Keratinocyte (primary cell): ENCODE measurements around the gene C4orf50. TPM values are rescaled to one million over a fixed set of nuclear protein-coding genes. Genes with fewer than 3 reads are reported as not detected.

Source experiments
- DNase-seq: peaks from one replicate; pipeline ENCODE4 v3.0.0-alpha.2; 2011; ENCODE audit warnings: low read depth, missing footprints, low spot score
- FAIRE-seq: peaks from 2 replicates; lab custom pipeline; 2011; peaks lifted over from hg19 to GRCh38; lab: Jason Lieb, UNC
- H2AFZ ChIP-seq: 2 replicates; pipeline ENCODE4 v1.6.0; 2012; ENCODE audit warnings: low read length, control low read depth, inconsistent platforms; ENCODE audit not compliant: control insufficient read depth
- H3K27ac ChIP-seq: 2 replicates; pipeline ENCODE4 v1.5.1; 2011; ENCODE audit warnings: low read length; ENCODE audit not compliant: control insufficient read depth, insufficient read depth
- H3K27me3 ChIP-seq: 3 replicates; pipeline ENCODE4 v1.6.0; 2011; ENCODE audit warnings: low read length; ENCODE audit not compliant: control insufficient read depth, insufficient read depth; ENCODE audit errors: extremely low read depth
- H3K36me3 ChIP-seq, 2 experiments: 2 replicates in 1 of 2; 3 replicates in 1 of 2; pipeline ENCODE4 v1.5.1; 2011; ENCODE audit warnings: low read length in 2 of 2, mild to moderate bottlenecking in 1 of 2; ENCODE audit not compliant: control insufficient read depth in 2 of 2, insufficient read depth in 2 of 2; ENCODE audit errors: extremely low read depth in 1 of 2
- H3K4me1 ChIP-seq: 3 replicates; pipeline ENCODE4 v1.5.1; 2011; ENCODE audit warnings: low read length; ENCODE audit not compliant: control insufficient read depth, insufficient read depth; ENCODE audit errors: extremely low read depth
- H3K4me2 ChIP-seq: 3 replicates; pipeline ENCODE4 v1.6.0; 2011; ENCODE audit warnings: low read depth, low read length; ENCODE audit not compliant: control insufficient read depth, insufficient read depth; ENCODE audit errors: extremely low read depth
- H3K4me3 ChIP-seq, 3 experiments: fragments of 200-600 bp in 1 of 3; sonication (generic) in 1 of 3; 2 replicates in 2 of 3; 3 replicates in 1 of 3; pipeline ENCODE4 v1.5.1; 2011 to 2016; ENCODE audit warnings: low read length in 3 of 3, mild to moderate bottlenecking in 3 of 3, control low read depth in 2 of 3, inconsistent platforms in 1 of 3, low read depth in 1 of 3, mixed read lengths in 1 of 3, mixed run types in 1 of 3, moderate library complexity in 1 of 3; ENCODE audit not compliant: control insufficient read depth in 2 of 3, insufficient read depth in 2 of 3; ENCODE audit errors: extremely low read depth in 1 of 3
- H3K79me2 ChIP-seq: 2 replicates; pipeline ENCODE4 v1.6.0; 2012; ENCODE audit warnings: low read length; ENCODE audit not compliant: control insufficient read depth, insufficient read depth
- H3K9ac ChIP-seq: 3 replicates; pipeline ENCODE4 v1.6.0; 2011; ENCODE audit warnings: low read length; ENCODE audit not compliant: control insufficient read depth, insufficient read depth; ENCODE audit errors: extremely low read depth
- H3K9me1 ChIP-seq: 3 replicates; pipeline ENCODE4 v1.6.0; 2011; ENCODE audit warnings: low read length; ENCODE audit not compliant: control insufficient read depth, insufficient read depth; ENCODE audit errors: extremely low read depth
- H3K9me3 ChIP-seq: 2 replicates; pipeline ENCODE4 v1.5.1; 2012; ENCODE audit warnings: low read depth, low read length; ENCODE audit not compliant: control insufficient read depth
- H4K20me1 ChIP-seq: 3 replicates; pipeline ENCODE4 v1.6.0; 2011; ENCODE audit warnings: low read length; ENCODE audit not compliant: control insufficient read depth, insufficient read depth; ENCODE audit errors: extremely low read depth
- EZH2 ChIP-seq: IDR thresholded peaks from one replicate; pipeline ENCODE4 v1.6.1; 2012; ENCODE audit warnings: inconsistent platforms, mild to moderate bottlenecking, low read length, moderate library complexity
- dilution Hi-C: fragments of 300-500 bp; cut with MboI; formaldehyde crosslinking; loops from one replicate; pipeline ENCODE4 v1.7.0; 2020; ENCODE audit warnings: low sequenced_read_pairs; ENCODE audit not compliant: extremely low pct_ligation_motif_present
- polyA plus RNA-seq, 5 experiments: library from polyadenylated mRNA; depleted of rRNA in 3 of 5; stranded (reverse) in 3 of 5; stranded (forward) in 1 of 5; unstranded in 1 of 5; fragments of >200 nt; gene quantifications; 1 replicate in 1 of 5; 2 replicates in 3 of 5; 3 replicates in 1 of 5; pipeline versions ENCODE4 v1.2.1 to v1.2.3, GENCODE V29; 2011 to 2012; ENCODE audit warnings: missing spikeins in 2 of 5, low read depth in 1 of 5, low replicate concordance in 1 of 5
- TF ChIP-seq, protein P1 (sequence below), 3 experiments: IDR thresholded peaks in 1 of 3; conservative IDR thresholded peaks in 1 of 3; optimal IDR thresholded peaks in 1 of 3; 2 replicates in 2 of 3; 3 replicates in 1 of 3; pipeline versions ENCODE3 to v1.5.1; 2011; ENCODE audit warnings: low read length in 3 of 3, mild to moderate bottlenecking in 3 of 3, moderate library complexity in 2 of 3, control low read depth in 1 of 3, inconsistent platforms in 1 of 3; ENCODE audit not compliant: insufficient read depth in 2 of 3; ENCODE audit errors: extremely low read depth in 1 of 3

Gene C4orf50
- polyA plus RNA-seq, 1 donor (not counting 4 experiments of a cell fraction or from before 2014, with no cell fraction given), result not detected

DNA sequence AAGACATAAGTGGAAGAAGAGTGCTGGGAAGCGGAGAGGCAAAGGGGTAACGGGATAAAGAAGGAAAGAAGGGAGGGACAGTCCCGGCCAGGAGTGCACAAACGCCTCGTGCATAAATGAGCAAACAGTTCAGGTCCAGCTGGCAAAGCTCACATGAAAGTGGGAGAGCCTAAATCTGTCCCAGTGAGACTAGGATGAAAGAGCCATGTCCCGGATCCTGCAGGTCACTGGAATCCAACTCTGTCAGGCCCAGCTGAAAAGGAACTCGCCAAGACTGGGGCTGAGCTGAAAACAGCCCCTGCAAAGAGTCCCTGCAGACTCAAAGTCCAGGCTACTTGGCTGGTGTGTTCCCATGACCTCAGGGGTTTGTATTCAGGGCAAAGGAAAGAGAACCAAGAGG lies 87.4 kb downstream of the C4orf50 start:
- no peaks in the 10 kb centered on the region for H3K36me3 ChIP-seq
- H3K9ac ChIP-seq, result no peak overlapping the region
- no peak overlapping the region for H3K27ac ChIP-seq
- no peaks in the 10 kb centered on the region for H4K20me1 ChIP-seq
- H3K4me2 ChIP-seq, result no peak overlapping the region
- H3K4me1 ChIP-seq, result no peaks in the 10 kb centered on the region
- TF ChIP-seq EZH2, result no peak
- TF ChIP-seq, protein P1, sequence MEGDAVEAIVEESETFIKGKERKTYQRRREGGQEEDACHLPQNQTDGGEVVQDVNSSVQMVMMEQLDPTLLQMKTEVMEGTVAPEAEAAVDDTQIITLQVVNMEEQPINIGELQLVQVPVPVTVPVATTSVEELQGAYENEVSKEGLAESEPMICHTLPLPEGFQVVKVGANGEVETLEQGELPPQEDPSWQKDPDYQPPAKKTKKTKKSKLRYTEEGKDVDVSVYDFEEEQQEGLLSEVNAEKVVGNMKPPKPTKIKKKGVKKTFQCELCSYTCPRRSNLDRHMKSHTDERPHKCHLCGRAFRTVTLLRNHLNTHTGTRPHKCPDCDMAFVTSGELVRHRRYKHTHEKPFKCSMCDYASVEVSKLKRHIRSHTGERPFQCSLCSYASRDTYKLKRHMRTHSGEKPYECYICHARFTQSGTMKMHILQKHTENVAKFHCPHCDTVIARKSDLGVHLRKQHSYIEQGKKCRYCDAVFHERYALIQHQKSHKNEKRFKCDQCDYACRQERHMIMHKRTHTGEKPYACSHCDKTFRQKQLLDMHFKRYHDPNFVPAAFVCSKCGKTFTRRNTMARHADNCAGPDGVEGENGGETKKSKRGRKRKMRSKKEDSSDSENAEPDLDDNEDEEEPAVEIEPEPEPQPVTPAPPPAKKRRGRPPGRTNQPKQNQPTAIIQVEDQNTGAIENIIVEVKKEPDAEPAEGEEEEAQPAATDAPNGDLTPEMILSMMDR (optimal IDR thresholded peaks at IDR 0.05 in 1 of 3, IDR thresholded peaks at IDR 0.05 in 1 of 3, conservative IDR thresholded peaks at IDR 0.05 in 1 of 3; ENCODE audit: extremely low read depth in 1 of 3, insufficient read depth in 2 of 3, low read length in 3 of 3), result no peak
- no peak for FAIRE-seq
- no peak overlapping the region for H3K4me3 ChIP-seq
- no peak for DNase-seq
- no peaks in the 10 kb centered on the region for H3K9me1 ChIP-seq
- no peak overlapping the region for H2AFZ ChIP-seq
- H3K9me3 ChIP-seq, result no peaks in the 10 kb centered on the region
- peaks cover 4% of the 10 kb centered on the region for H3K27me3 ChIP-seq
- no peaks in the 10 kb centered on the region for H3K79me2 ChIP-seq
- dilution Hi-C loops, result no loop called here

DNA sequence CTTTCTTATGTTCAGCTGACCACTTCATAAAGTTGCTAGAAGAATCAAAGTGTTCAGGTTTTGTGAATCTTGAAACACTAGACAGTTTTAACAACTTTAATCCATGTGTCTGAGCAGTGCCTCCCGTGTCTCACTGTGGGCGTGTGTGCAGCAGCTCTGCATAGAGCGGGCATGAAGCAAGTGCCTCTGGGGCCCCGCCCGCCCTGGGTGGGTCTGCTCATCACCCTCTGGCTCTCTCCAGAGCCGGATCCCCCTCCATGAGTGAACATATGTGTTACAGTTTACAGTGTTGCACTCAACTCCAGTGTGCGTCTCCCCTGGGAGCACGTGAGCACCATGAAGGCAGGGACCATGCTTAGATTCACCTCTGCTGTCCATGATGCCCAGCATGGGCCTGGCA lies 87.8 kb downstream of the C4orf50 start:
- H3K9me3 ChIP-seq, result no peaks in the 10 kb centered on the region
- no peak overlapping the region for H3K27ac ChIP-seq
- H2AFZ ChIP-seq, result no peak overlapping the region
- no peak overlapping the region for H3K9ac ChIP-seq
- H3K79me2 ChIP-seq, result no peaks in the 10 kb centered on the region
- FAIRE-seq, result no peak
- no peaks in the 10 kb centered on the region for H3K9me1 ChIP-seq
- H3K4me2 ChIP-seq, result no peak overlapping the region
- H3K36me3 ChIP-seq, result no peaks in the 10 kb centered on the region
- TF ChIP-seq, protein P1 (optimal IDR thresholded peaks at IDR 0.05 in 1 of 3, IDR thresholded peaks at IDR 0.05 in 1 of 3, conservative IDR thresholded peaks at IDR 0.05 in 1 of 3; ENCODE audit: extremely low read depth in 1 of 3, insufficient read depth in 2 of 3, low read length in 3 of 3), result no peak
- TF ChIP-seq EZH2, result no peak
- H3K27me3 ChIP-seq, result peaks cover 4% of the 10 kb centered on the region
- no peaks in the 10 kb centered on the region for H3K4me1 ChIP-seq
- H3K4me3 ChIP-seq, result no peak overlapping the region
- H4K20me1 ChIP-seq, result no peaks in the 10 kb centered on the region
- no peak for DNase-seq
- dilution Hi-C loops, result no loop called here
